Glutamatergic neuron (in vitro differentiated cells): Measurements from ENCODE around the gene PHOSPHO1. TPM values are rescaled to one million over a fixed set of nuclear protein-coding genes. Genes with fewer than 3 reads are reported as not detected.

Experiments used
- DNase-seq: peaks from one replicate; pipeline ENCODE4 v3.0.0; 2022
- H3K27ac Mint-ChIP-seq: one replicate; pipeline ENCODE4 v1.8.0; 2020; ENCODE audit warnings: mild to moderate bottlenecking, mixed read lengths, inconsistent platforms; ENCODE audit not compliant: unreplicated experiment
- H3K27me3 Mint-ChIP-seq: one replicate; pipeline ENCODE4 v1.8.0; 2020; ENCODE audit warnings: mild to moderate bottlenecking, moderate library complexity, mixed read lengths, inconsistent platforms; ENCODE audit not compliant: unreplicated experiment
- H3K36me3 Mint-ChIP-seq: one replicate; pipeline ENCODE4 v1.8.0; 2020; ENCODE audit warnings: mild to moderate bottlenecking, mixed read lengths, inconsistent platforms; ENCODE audit not compliant: unreplicated experiment
- H3K4me1 Mint-ChIP-seq: one replicate; pipeline ENCODE4 v1.8.0; 2020; ENCODE audit warnings: mild to moderate bottlenecking, low read depth, mixed read lengths, inconsistent platforms; ENCODE audit not compliant: unreplicated experiment
- H3K4me3 Mint-ChIP-seq: one replicate; pipeline ENCODE4 v1.8.0; 2020; ENCODE audit warnings: mild to moderate bottlenecking, mixed read lengths, inconsistent platforms; ENCODE audit not compliant: unreplicated experiment
- H3K9me3 Mint-ChIP-seq: one replicate; pipeline ENCODE4 v1.8.0; 2020; ENCODE audit warnings: mild to moderate bottlenecking, moderate library complexity, mixed read lengths, inconsistent platforms; ENCODE audit not compliant: unreplicated experiment
- CTCF ChIP-seq: fragments of 200-600 bp; sonication (generic); IDR thresholded peaks from one replicate; pipeline ENCODE4 v1.5.0; 2021; ENCODE audit not compliant: partially characterized antibody, unreplicated experiment
- total RNA-seq: library from RNA; stranded (reverse); fragmentation: NEBNext Ultra II Directional; extraction: Animal tissue kit (Norgen Biotek cat#: 25700); gene quantifications from one replicate; pipeline ENCODE4 v1.2.1, GENCODE V29; 2021; ENCODE audit not compliant: unreplicated experiment

The PHOSPHO1 gene
- total RNA-seq, 1 donor from 2014 or later, result 0.22 TPM

- H3K4me1 Mint-ChIP-seq, result no peaks in the 10 kb centered on the region
- peak overlapping the region; percentile 83 for H3K4me3 Mint-ChIP-seq
- H3K36me3 Mint-ChIP-seq, result no peaks in the 10 kb centered on the region
- H3K9me3 Mint-ChIP-seq, result no peaks in the 10 kb centered on the region
- no peak for DNase-seq
- TF ChIP-seq CTCF, result no peak
- peaks cover 14% of the 10 kb centered on the region for H3K27me3 Mint-ChIP-seq
- H3K27ac Mint-ChIP-seq, result no peak overlapping the region
Measured at GRCh38 chr17:49229076-49229804, 1.3 kb downstream of the PHOSPHO1 start.

- no peaks in the 10 kb centered on the region for H3K9me3 Mint-ChIP-seq
- H3K36me3 Mint-ChIP-seq, result no peaks in the 10 kb centered on the region
- peaks cover 22% of the 10 kb centered on the region for H3K27me3 Mint-ChIP-seq
- no peaks in the 10 kb centered on the region for H3K4me1 Mint-ChIP-seq
- H3K4me3 Mint-ChIP-seq, result no peak overlapping the region
- DNase-seq, result peak; percentile 87
- peak; percentile 80 for TF ChIP-seq CTCF
- H3K27ac Mint-ChIP-seq, result no peak overlapping the region
Measured at GRCh38 chr17:49227436-49228261, 2.9 kb downstream of the PHOSPHO1 start.

GRCh38 chr17:49226771-49227435, 3.7 kb downstream of the PHOSPHO1 start:
- Mint-ChIP-seq H3K4me3 (no peak overlapping the region), H3K4me1 (no peaks in the 10 kb centered on the region), H3K27me3 (peaks cover 25% of the 10 kb centered on the region), H3K9me3 (no peaks in the 10 kb centered on the region), H3K27ac (no peak overlapping the region), H3K36me3 (no peaks in the 10 kb centered on the region)
- no peak for DNase-seq
- no peak for TF ChIP-seq CTCF

GRCh38 chr17:49225554-49226236, 4.9 kb downstream of the PHOSPHO1 start:
- Mint-ChIP-seq H3K36me3 (no peaks in the 10 kb centered on the region), H3K9me3 (no peaks in the 10 kb centered on the region), H3K27ac (no peak overlapping the region), H3K4me3 (no peak overlapping the region), H3K27me3 (peaks cover 26% of the 10 kb centered on the region), H3K4me1 (no peaks in the 10 kb centered on the region)
- no peak for DNase-seq
- no peak for TF ChIP-seq CTCF
